HL-60 (cell line): ENCODE measurements around the gene MOV10L1.

Source experiments
- CTCF ChIP-seq: IDR thresholded peaks from one replicate; pipeline ENCODE4 v1.5.1; 2011; ENCODE audit warnings: low read length, control low read depth, inconsistent platforms; ENCODE audit not compliant: insufficient read depth
- GABPA ChIP-seq: IDR thresholded peaks from 2 replicates; pipeline ENCODE4 v1.6.1; 2012; ENCODE audit warnings: low read depth
- POLR2AphosphoS5 ChIP-seq: IDR thresholded peaks from 2 replicates; pipeline ENCODE4 v1.6.1; 2012; ENCODE audit warnings: low read depth
- REST ChIP-seq: IDR thresholded peaks from 2 replicates; pipeline ENCODE4 v1.6.1; 2012; ENCODE audit warnings: low read depth; ENCODE audit not compliant: insufficient replicate concordance

- TF ChIP-seq CTCF (no peak), POLR2AphosphoS5 (no peak), REST (no peak), GABPA (no peak)
Measured at GRCh38 chr22:50115693-50116092, 25.9 kb downstream of the MOV10L1 start.
